Kidney (tissue), 14 donors: Measurements from ENCODE around the gene SUCLG1. TPM values are rescaled to one million over a fixed set of nuclear protein-coding genes. Genes with fewer than 3 reads are reported as not detected.

Experiments used
- DNase-seq, 5 donors: peaks; one replicate each; pipeline ENCODE4 v3.0.0-alpha.2; 2013 to 2020
- FAIRE-seq: peaks from 2 replicates; lab custom pipeline; 2012; peaks lifted over from hg19 to GRCh38; lab: Jason Lieb, UNC
- H3K27ac ChIP-seq, 2 donors: one replicate each; pipeline ENCODE4 v1.7.0; 2013; ENCODE audit warnings: low read depth in 2 of 2, low read length in 2 of 2, inconsistent platforms in 1 of 2
- H3K27me3 ChIP-seq: one replicate; pipeline ENCODE4 v1.7.1; 2013; ENCODE audit warnings: low read length, inconsistent platforms; ENCODE audit not compliant: control insufficient read depth, insufficient read depth
- H3K36me3 ChIP-seq, 3 donors: one replicate each; pipeline versions ENCODE4 v1.7.0 to v1.7.1; 2013; ENCODE audit warnings: low read length in 3 of 3, control low read depth in 1 of 3, inconsistent platforms in 1 of 3; ENCODE audit not compliant: insufficient read depth in 3 of 3, control insufficient read depth in 2 of 3
- H3K4me1 ChIP-seq, 3 donors: one replicate each; pipeline versions ENCODE4 v1.7.0 to v1.7.1; 2013; ENCODE audit warnings: low read length in 3 of 3, inconsistent platforms in 1 of 3, low read depth in 1 of 3; ENCODE audit not compliant: control insufficient read depth in 2 of 3, insufficient read depth in 2 of 3
- H3K4me3 ChIP-seq, 3 donors: one replicate each; pipeline versions ENCODE4 v1.7.0 to v1.8.1; 2013; ENCODE audit warnings: low read length in 3 of 3, control low read depth in 1 of 3, inconsistent platforms in 1 of 3
- H3K9ac ChIP-seq, 3 donors: one replicate each; pipeline versions ENCODE4 v1.7.0 to v1.7.1; 2013; ENCODE audit warnings: low read length in 3 of 3, control low read depth in 1 of 3, inconsistent platforms in 1 of 3
- H3K9me3 ChIP-seq, 3 donors: one replicate each; pipeline versions ENCODE4 v1.7.0 to v1.7.1; 2013; ENCODE audit warnings: low read length in 3 of 3, control low read depth in 1 of 3, inconsistent platforms in 1 of 3; ENCODE audit not compliant: control insufficient read depth in 2 of 3, insufficient read depth in 1 of 3
- CTCF ChIP-seq: IDR thresholded peaks from 3 replicates; pipeline ENCODE4 v1.5.1; 2012; ENCODE audit warnings: mild to moderate bottlenecking, moderate library complexity, borderline replicate concordance; ENCODE audit not compliant: insufficient read depth; ENCODE audit errors: extremely low read depth
- intact Hi-C: fragments of 100-400 bp; cut with DNase I; formaldehyde crosslinking; loops from one replicate; pipeline ENCODE4 v1.11.1; 2022
- polyA plus RNA-seq: library from polyadenylated mRNA; stranded (reverse); fragments of 350-450 nt; fragmentation: Illumina TruSeq; extraction: RNeasy Lipid Tissue Mini Kit (QIAGEN cat#74804); gene quantifications from one replicate; pipeline ENCODE4 v1.2.3, GENCODE V29; 2014; ENCODE audit warnings: low read depth, low replicate concordance; ENCODE audit not compliant: insufficient read depth
- total RNA-seq: library from RNA; stranded (reverse); fragmentation: NEBNext Ultra II Directional; extraction: Animal tissue kit (Norgen Biotek cat#: 25700); gene quantifications from one replicate; pipeline ENCODE4 v1.2.1, GENCODE V29; 2021
- donor health status: control.
- donor health status: control.
- donor health status: control.
- donor health status: control.
- donor health status: control.
- donor health status: DM: yes; HTN: yes; CAD: no.
- donor health status: Normal renal cell carcinoma (clear cell type).

SUCLG1 gene
- total and polyA plus RNA-seq, 2 donors from 2014 or later = 89.6 to 789 TPM

- Histone ChIP-seq H3K9ac (no peak overlapping the region), H3K36me3 (no peaks in the 10 kb centered on the region), H3K9me3 (no peaks in the 10 kb centered on the region), H3K4me1 (no peaks in the 10 kb centered on the region), H3K4me3 (no peak overlapping the region), H3K27me3 (no peaks in the 10 kb centered on the region), H3K27ac (no peak overlapping the region)
- no peak for TF ChIP-seq CTCF
- intact Hi-C loops = no loop called here
- no peak for DNase-seq
- no peak for FAIRE-seq
Measured at GRCh38 chr2:84378960-84379359, 80.1 kb downstream of the SUCLG1 start.

- H3K9me3 ChIP-seq = no peaks in the 10 kb centered on the region
- no peaks in the 10 kb centered on the region for H3K27me3 ChIP-seq
- intact Hi-C loops = no loop called here
- H3K27ac ChIP-seq = no peak overlapping the region
- no peak for DNase-seq
- H3K36me3 ChIP-seq = no peaks in the 10 kb centered on the region
- H3K4me1 ChIP-seq = no peaks in the 10 kb centered on the region
- FAIRE-seq = no peak
- no peak overlapping the region for H3K4me3 ChIP-seq
- TF ChIP-seq CTCF = no peak
- no peak overlapping the region for H3K9ac ChIP-seq
Measured at GRCh38 chr2:84375020-84375419, 84.1 kb downstream of the SUCLG1 start.

- Histone ChIP-seq H3K9ac (no peak overlapping the region), H3K27me3 (no peaks in the 10 kb centered on the region), H3K4me3 (no peak overlapping the region), H3K9me3 (no peaks in the 10 kb centered on the region), H3K27ac (no peak overlapping the region), H3K4me1 (no peaks in the 10 kb centered on the region), H3K36me3 (no peaks in the 10 kb centered on the region)
- intact Hi-C loops = no loop called here
- TF ChIP-seq CTCF = no peak
- DNase-seq (no peak), FAIRE-seq (no peak)
Measured at GRCh38 chr2:84373866-84374265, 85.2 kb downstream of the SUCLG1 start.

Other genes starting within 250 kb of the SUCLG1 start
- gene DNAH6, start 57.2 kb upstream of the SUCLG1 start, total RNA-seq = 4.6 TPM
- 0.34 TPM for gene DNAH6, start 57.2 kb upstream of the SUCLG1 start, polyA plus RNA-seq